ENCODE data around the gene IRF6. TPM values are rescaled to one million over a fixed set of nuclear protein-coding genes. Genes with fewer than 3 reads are reported as not detected.

The IRF6 gene
- total and polyA plus RNA-seq, 11 donors: 1.5 to 99.4 (median 41.9) TPM

DNA sequence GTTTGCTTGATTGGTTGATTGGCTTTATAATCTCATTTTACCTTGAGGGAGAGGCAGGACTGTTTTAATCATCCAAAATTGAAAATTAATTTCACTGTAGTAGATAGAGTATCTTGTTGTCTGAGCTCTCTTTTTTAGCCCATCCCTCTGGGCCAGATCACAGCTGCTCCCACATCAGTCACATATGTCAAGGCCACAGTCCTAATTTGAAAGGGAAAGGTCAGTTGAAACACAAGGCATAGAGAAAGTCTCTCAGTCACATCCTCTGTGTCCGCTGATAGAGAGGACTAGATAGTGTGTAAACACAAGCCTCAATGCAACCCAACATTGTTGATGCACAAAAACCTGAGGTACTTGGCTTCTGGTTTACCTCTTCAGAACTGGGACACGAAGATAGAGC lies 28.4 kb downstream of the IRF6 start:
- no peak for ATAC-seq
- TF ChIP-seq CTCF (IDR thresholded peaks at IDR 0.05) (no peak), POLR2A (IDR thresholded peaks at IDR 0.05) (no peak)
- no peak overlapping the region for H3K27ac ChIP-seq
- H3K27me3 ChIP-seq: no peaks in the 10 kb centered on the region
- intact Hi-C loops (cut with DNase I): no loop called here
- H3K4me3 ChIP-seq: no peak overlapping the region
- DNase-seq: no peak
- peaks cover 0 to 13% (median 0%) of the 10 kb centered on the region in 12 donors for H3K4me1 ChIP-seq
- H3K9me3 ChIP-seq: no peaks in the 10 kb centered on the region
- H3K36me3 ChIP-seq: peaks cover 0 to 78% (median 0%) of the 10 kb centered on the region in 9 donors
- WGBS, 4 donors: 89 to 98% (median 95%) methylated on average over 2 of the region's 2 CpGs

DNA sequence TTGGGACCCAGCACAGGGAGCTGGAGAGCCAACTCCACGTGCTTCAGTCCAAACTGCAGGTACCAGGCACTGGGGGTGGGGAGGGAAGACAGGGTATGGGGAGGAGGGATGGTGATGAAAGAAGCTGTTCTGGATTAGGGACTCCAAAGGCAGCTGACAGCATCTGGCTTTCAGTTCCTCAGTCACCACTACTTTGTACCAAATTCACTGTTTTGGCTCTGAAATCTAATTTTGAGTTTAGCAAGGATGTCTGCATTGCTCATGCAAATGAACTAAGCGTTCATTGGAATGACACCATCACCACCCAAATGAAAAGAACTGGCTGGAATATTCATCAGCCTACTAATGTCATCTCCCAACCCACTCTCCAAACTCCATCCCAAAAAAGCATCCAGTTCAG lies 30.3 kb downstream of the IRF6 start:
- intact Hi-C loops (cut with DNase I): no loop called here
- Histone ChIP-seq H3K9me3 (no peaks in the 10 kb centered on the region), H3K27ac (no peak overlapping the region), H3K36me3 (peaks cover 0 to 60% (median 0%) of the 10 kb centered on the region in 9 donors), H3K27me3 (no peaks in the 10 kb centered on the region), H3K4me3 (no peak overlapping the region), H3K4me1 (peaks cover 0 to 13% (median 0%) of the 10 kb centered on the region in 12 donors)
- no peak for DNase-seq
- WGBS, 4 donors: 58 to 74% (median 64%) methylated on average over 2 of the region's 2 CpGs
- TF ChIP-seq CTCF (IDR thresholded peaks at IDR 0.05) (no peak), POLR2A (IDR thresholded peaks at IDR 0.05) (no peak)
- no peak for ATAC-seq

- ATAC-seq (no peak), DNase-seq (no peak)
- Histone ChIP-seq H3K36me3 (peaks cover 0 to 52% (median 0%) of the 10 kb centered on the region in 9 donors), H3K4me1 (peaks cover 0 to 21% (median 6%) of the 10 kb centered on the region in 12 donors), H3K4me3 (no peak overlapping the region), H3K27me3 (no peaks in the 10 kb centered on the region), H3K9me3 (no peaks in the 10 kb centered on the region), H3K27ac (peak overlapping the region in 1 of 12 donors; percentile 28)
- TF ChIP-seq CTCF (IDR thresholded peaks at IDR 0.05) (no peak), POLR2A (IDR thresholded peaks at IDR 0.05) (no peak)
- intact Hi-C loops (cut with DNase I): no loop called here
- WGBS, 4 donors: 85 to 95% (median 91%) methylated on average over 1 of the region's 1 CpG
Measured at GRCh38 chr1:209774592-209774991, 31.4 kb downstream of the IRF6 start.

GRCh38 chr1:209772126-209772525 lies 33.8 kb downstream of the IRF6 start:
- peaks cover 0 to 27% (median 0%) of the 10 kb centered on the region in 9 donors for H3K36me3 ChIP-seq
- no peak overlapping the region for H3K4me3 ChIP-seq
- no peak overlapping the region for H3K27ac ChIP-seq
- H3K9me3 ChIP-seq: no peaks in the 10 kb centered on the region
- no peaks in the 10 kb centered on the region for H3K27me3 ChIP-seq
- DNase-seq: no peak
- ATAC-seq: no peak
- 43 to 63% (median 54%) methylated on average over 6 of the region's 6 CpGs for WGBS, 4 donors
- intact Hi-C loops (cut with DNase I): no loop called here
- TF ChIP-seq CTCF (IDR thresholded peaks at IDR 0.05): no peak
- no peak for TF ChIP-seq POLR2A (IDR thresholded peaks at IDR 0.05)
- H3K4me1 ChIP-seq: peaks cover 4 to 46% (median 20%) of the 10 kb centered on the region in 12 donors
